ENCODE data around the gene ATG2B.

- TF ChIP-seq POLR2A (IDR thresholded peaks at IDR 0.05; ENCODE audit: low read depth, low read length) = 0 out of 2 replicates have a peak, but pooled peaks have one; percentile 7
- no peak for TF ChIP-seq MXI1 (IDR thresholded peaks at IDR 0.05; ENCODE audit: borderline replicate concordance, low read depth, low read length)
- no peak for TF ChIP-seq NFE2L2 (IDR thresholded peaks at IDR 0.05; ENCODE audit: low read depth, low read length)
- no peak for TF ChIP-seq ELK1 (IDR thresholded peaks at IDR 0.05; ENCODE audit: borderline replicate concordance, low read depth, low read length)
- TF ChIP-seq RCOR1 (IDR thresholded peaks at IDR 0.05; ENCODE audit: insufficient replicate concordance, low read length) = peak; percentile 69
- TF ChIP-seq BHLHE40 (IDR thresholded peaks at IDR 0.05; ENCODE audit: low read depth, low read length) = peak; percentile 60
- TF ChIP-seq CTCF (conservative IDR thresholded peaks at IDR 0.05; ENCODE audit: low read depth, low read length) = no peak
- TF ChIP-seq USF2 (IDR thresholded peaks at IDR 0.05; ENCODE audit: low read depth, low read length) = no peak
- no peak for TF ChIP-seq MAFK (IDR thresholded peaks at IDR 0.05; ENCODE audit: low read depth, low read length)
- TF ChIP-seq SMC3 (IDR thresholded peaks at IDR 0.05; ENCODE audit: low read depth, low read length) = no peak
- TF ChIP-seq CEBPB (IDR thresholded peaks at IDR 0.05; ENCODE audit: low read depth, low read length) = peak; percentile 100
Observed at GRCh38 chr14:96268431-96269358, 94.4 kb downstream of the ATG2B start.

Measured in IMR-90 (cell line).